GM21367 (cell line): ENCODE measurements around the gene KIAA1755.

ENCODE experiments used
- ATAC-seq: cut with Tn5 transposase; IDR thresholded peaks from one replicate; pipeline ENCODE4 v1.9.1; 2021; ENCODE audit not compliant: unreplicated experiment

The KIAA1755 gene

DNA sequence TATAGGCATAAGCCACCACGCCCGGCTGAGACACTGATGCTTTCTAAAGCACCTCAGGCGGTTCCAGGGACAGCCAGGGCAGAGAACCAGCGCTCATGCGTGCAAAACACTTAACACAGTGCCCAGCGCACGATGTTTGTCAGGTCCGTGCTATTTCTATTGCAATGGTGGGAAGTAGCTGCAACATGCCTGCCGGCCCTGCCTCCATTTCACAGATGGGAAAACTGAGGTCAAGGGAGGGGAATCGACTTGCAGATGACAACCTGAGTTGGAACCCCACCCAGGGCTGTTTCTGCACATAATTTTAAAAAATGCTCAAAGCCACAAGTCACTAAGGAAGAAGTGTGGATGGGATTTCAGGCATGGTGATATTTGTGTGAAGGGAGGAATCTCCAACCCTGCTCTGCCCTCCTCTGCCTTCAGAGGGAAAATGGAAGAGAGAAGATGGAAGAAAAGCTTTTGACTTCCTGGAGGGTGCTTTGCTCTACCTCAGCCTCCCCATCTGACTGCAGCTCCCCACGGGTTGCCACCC, 39.9 kb downstream of the KIAA1755 start:
- no peak for ATAC-seq

GRCh38 chr20:38219006-38219950, 41.3 kb downstream of the KIAA1755 start:
- ATAC-seq: no peak

DNA sequence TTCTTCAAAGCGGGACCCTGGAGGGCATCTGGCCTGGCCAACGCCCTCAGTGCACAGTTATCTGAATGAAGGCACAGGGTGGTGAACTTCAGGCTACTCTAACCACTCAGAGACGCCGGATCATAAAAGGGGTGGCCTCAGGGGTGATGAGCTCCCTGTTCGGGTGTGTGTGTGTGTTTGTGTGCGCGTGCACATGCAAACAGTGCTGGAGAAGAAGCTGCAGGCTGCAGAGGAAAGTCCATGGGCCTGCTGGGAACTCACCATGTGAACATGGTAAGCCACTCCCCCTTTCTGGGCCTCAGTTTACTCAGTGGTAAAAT, 42.0 kb downstream of the KIAA1755 start:
- no peak for ATAC-seq

DNA sequence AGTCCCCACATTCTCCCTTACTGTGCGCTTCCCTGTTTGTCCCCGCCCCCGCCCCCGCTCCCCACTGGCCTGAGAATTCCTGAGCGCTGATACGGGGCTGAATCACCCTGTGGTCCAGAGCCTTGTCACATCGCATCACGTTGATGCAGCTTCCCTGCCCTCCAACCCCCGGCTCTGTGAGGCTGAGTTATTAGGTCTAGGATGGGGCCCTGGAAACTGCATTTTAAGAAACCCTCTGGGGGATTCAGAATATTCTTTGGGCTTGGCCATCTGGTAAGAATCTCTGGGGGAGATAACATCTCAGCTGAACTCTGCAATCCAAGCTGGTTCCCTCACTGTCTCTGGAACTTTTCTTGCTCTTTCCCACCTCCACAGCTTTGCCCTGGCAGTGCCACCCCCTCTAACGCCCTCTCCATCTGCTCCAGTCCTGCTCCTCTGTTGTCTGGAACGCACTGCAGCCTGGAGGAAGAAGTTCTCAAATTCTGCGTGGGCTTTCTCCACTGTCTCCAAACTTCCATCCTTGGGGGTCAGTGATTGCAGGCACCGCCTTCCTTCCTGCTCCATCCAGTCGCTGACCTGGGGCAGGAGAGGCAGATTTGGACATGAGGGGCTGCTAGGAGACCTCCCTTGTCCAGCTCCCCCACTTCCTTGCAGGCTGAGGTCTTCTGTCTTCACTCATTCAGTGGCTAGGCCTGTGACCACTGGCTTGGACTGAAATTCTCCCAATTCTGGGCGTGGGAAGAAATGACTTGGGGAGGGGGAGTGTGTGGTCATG, 42.6 kb downstream of the KIAA1755 start:
- ATAC-seq: no peak

DNA sequence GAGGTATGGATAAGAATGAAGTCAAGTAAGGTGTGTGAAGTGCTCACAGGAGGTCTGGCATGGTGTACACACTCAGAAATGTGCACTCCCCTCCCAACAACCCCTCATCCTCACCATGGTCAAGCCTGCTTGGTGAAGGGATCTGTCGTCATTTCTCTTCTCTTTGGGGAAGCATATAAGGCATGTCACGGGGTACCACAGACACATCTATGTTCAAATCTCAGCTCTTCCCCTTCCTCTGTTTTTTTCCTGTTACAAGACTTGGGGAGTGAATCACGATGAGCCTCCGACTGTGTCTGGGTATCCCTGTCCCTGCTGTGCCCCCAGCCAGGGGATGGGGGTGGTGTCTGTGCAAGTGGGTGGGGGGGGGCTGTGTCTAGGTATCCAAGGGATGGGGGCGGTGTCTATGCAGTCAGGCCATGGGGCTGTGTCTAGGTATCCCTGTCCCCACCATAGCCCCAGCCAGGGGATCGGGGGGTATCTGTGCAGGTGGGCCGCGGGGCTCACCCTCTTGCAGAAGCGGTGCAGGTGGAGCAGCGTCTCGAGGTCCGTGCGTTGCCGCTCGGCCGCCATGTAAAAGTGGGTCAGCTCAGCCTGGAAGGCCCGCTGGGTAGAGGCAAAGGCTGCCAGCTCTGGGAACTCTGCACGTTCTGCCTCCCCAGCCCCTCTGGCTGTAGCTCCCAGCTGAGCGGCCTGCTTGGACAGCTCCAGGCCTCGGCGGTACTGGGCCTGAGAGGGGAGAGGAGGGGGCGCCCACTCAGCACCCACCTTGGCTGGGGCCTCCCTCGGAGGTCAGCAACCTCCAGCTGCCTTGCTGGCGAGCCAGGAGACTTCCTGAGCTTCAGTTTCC, 43.6 kb downstream of the KIAA1755 start:
- no peak for ATAC-seq

- no peak for ATAC-seq
Observed at GRCh38 chr20:38216201-38216600, 44.3 kb downstream of the KIAA1755 start.

GRCh38 chr20:38215194-38216182, 45.0 kb downstream of the KIAA1755 start:
- ATAC-seq: no peak

GRCh38 chr20:38214256-38215193, 46.0 kb downstream of the KIAA1755 start:
- ATAC-seq: no peak

DNA sequence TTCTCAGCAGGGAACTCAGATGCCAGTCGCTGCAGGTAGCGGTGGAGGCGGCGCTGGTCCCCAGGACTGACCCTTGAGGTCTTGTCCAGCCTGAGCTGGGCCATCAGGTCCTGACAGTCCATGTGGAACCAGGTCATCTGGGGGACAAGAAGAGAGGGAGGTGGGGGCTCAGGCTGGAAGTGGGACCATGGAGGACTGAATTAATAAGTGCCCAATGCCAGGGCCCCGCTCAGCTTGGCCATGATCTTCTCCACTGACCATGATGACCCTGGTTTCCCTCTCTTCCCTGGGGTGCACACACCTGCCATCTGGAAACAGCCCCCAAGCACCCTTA, 47.0 kb downstream of the KIAA1755 start:
- ATAC-seq: no peak

DNA sequence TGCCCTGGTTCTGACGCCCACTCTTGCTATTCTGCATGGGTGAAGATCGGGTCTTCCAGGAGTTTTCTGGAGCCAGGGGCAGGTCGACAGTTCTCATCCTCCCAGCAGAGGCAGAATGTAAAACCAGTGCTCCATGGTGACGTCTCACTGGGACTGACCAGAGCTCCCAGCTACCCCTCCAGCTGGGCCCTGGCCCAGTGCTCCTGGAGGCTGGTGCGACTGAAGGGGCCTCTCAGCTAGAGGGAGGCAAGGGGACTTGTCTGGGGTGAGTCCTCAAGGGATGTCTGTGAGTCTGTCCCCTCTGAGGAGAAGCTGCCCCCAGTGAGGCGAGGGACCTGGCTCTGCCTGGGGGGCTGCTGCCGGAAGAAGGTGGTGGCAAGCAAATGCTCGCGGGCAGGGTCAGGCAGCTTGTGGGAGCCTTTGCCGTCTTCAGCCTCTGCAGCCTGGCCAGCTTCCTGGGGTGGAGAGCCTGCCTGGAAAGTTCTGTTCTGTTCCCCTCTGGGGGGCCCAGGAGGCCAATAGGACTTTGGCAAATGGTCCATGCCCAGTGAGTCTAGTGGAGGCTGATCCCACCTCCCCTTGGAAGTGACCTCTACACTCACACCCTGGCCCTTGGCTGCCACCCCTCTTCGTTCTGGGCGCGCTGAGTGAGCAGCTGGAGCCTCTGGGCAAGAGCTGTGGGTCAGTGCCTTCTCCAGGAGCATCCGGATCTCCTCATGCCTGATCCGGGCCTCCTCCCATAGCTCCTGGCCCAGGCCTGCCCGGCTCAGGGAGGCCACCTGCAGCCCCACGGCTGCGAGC, 47.5 kb downstream of the KIAA1755 start:
- no peak for ATAC-seq

GRCh38 chr20:38211200-38212097, 49.1 kb downstream of the KIAA1755 start:
- no peak for ATAC-seq

- ATAC-seq: no peak
Observed at GRCh38 chr20:38210741-38211140, 49.8 kb downstream of the KIAA1755 start.

DNA sequence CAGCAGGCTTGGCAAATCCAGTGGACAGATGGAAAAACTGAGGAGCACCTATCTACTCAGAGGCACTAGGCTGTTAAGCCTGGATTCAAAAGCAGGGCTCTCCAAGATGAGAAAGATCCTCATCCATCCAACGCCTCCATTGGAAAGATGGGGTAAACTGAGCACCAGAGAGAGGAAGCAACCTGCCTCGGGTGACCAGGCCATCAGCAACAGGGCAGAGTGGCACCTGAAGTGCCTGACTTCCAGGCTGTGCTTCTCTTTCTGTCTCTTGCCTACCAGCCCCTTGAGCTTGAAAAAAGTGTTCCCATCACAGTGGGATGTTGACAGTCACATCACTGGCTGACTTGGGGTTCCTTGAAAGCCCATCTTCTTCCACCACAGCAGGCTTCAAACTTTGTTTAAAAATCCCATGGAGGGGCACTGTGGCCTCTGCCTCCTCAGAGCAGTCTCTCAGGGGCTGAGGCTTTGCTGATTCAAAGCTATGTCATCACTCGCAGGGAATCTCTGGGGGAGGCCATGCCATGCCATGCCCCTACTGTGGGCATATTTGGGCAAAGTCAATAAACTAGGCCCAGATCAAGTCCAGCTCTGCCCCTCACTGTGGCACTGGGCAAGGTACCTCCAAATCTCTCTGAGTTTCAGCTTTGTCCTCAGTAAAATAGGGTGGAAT, 50.7 kb downstream of the KIAA1755 start:
- ATAC-seq: no peak

- ATAC-seq: no peak
Observed at GRCh38 chr20:38209054-38209675, 51.4 kb downstream of the KIAA1755 start.

GRCh38 chr20:38208523-38208922, 52.0 kb downstream of the KIAA1755 start:
- no peak for ATAC-seq

GRCh38 chr20:38208088-38208487, 52.4 kb downstream of the KIAA1755 start:
- no peak for ATAC-seq
